Pulmonary artery endothelial cell (primary cell): Measurements from ENCODE around the gene TMIE. TPM values are rescaled to one million over a fixed set of nuclear protein-coding genes. Genes with fewer than 3 reads are reported as not detected.

ENCODE experiments used
- DNase-seq: peaks from one replicate; pipeline ENCODE4 v3.0.0-alpha.2; 2011; ENCODE audit warnings: low read depth, low spot score
- total RNA-seq: library from RNA; depleted of rRNA; stranded (reverse); fragments of >200 nt; gene quantifications from 2 replicates; pipeline ENCODE4 v1.2.3, GENCODE V29; 2014

Gene TMIE, protein sequence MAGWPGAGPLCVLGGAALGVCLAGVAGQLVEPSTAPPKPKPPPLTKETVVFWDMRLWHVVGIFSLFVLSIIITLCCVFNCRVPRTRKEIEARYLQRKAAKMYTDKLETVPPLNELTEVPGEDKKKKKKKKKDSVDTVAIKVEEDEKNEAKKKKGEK
- total RNA-seq, result 0.18 and 0.46 TPM in 2 replicates

DNA sequence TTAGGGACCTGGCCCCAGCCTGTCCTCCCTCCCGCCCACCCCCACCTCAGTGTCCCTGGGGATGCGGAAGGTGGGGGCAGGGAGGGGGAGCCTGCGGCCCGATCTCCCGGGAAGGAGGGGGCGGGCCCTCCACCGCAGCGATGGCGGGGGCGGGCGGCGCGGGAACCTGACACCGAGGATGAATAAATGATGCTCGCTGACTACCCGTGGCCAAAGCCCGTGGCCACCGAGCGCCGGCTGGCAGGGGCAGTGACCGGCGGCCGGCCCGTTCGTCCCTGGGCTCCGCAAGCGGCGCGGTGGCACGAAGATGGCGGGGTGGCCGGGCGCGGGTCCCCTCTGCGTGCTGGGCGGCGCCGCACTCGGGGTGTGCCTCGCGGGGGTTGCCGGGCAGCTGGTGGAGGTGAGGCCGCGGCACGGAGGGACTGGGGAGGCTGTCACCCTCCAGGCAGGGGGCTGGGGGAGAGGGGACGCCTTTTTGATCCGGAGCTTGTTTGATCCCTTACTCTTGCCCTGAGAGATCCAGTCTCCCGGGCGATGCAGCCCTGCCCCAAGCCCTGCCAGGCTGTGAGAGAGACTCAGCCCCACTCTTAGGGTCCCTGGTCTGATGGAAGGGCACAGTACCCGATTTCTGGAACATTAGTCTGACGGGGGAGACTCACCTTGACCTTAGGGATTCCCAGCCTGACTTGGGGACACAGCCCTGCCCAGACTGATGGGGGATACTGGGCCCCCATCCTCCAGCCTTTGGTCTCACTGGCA lies at the start of gene TMIE:
TMIE (plus strand) TSS at position 212 of the 759 bp plus-strand sequence; CDS start at position 308, 96 bp downstream.
- DNase-seq, result no peak

DNA sequence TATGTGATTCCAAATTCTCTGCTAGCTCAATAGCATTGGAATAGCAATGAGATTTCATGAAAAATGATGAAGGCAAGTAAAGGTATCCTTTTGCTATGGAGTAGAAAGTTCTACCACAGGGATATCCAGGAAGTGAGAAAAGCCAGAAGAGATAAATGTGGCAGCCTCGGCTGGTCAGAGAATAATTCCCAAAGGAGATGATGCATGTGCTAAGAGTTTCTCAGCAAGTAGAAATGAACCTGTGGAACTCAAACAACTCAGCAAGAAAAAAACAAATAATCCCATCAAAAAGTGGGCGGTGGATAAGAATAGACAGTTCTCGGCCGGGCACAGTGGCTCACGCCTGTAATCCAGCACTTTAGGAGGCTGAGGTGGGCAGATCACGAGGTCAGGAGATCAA lies 45.9 kb upstream of the TMIE start:
- DNase-seq, result no peak

DNA sequence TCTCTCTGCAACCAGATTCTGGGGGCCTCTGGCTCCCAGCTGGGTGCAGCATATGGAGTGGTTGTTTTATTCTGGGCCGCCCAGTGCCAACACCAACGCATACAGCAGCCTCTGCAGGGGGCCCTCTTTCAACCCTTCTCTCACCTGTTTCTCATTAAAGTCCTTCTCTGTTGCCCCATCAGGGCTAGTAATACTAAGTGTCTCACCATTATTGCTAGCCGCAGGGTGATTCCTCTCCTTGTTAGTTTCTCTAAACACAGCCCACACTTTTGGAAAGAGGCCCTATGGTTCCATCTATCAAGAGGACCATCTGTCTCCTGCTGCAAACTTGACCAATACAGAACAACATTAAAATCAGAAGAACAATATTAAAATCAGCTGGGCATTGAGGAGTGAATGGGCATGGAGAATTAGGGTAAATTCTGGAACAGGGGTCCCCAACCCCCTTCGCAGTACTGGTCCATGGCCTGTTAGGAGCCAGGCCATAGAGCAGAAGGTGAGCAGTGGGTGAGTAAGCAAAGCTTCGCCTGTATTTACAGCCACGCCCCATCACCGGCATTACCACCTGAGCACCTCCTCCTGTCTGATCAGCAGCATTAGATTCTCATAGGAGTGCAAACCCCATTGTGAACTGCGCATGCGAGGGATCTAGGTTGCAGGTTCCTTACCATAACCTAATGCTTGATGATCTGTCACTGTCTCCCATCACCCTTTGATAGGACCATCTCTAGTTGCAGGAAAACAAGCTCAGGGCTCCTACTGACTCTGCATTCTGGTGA lies 44.2 kb upstream of the TMIE start:
- DNase-seq, result no peak

DNA sequence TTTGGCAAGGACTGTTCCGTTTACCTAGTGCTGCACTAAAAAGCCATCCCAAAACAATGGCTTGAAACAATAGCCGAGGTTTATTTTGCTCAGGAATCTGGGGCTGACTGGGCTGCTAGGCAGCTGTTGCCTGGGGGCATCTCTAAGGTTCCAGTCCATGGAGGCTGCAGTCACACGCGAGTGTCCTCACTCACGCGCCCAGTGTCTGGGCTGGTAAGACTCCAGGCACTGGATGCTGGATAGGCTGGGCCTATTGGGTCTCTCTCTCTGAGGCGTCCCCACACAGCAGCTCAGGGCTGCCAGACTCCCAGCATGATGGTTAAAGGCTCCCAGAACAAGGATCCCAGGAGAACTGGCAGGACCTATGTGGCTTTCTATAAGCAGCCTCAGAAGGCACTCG lies 41.9 kb upstream of the TMIE start:
- no peak for DNase-seq

DNA sequence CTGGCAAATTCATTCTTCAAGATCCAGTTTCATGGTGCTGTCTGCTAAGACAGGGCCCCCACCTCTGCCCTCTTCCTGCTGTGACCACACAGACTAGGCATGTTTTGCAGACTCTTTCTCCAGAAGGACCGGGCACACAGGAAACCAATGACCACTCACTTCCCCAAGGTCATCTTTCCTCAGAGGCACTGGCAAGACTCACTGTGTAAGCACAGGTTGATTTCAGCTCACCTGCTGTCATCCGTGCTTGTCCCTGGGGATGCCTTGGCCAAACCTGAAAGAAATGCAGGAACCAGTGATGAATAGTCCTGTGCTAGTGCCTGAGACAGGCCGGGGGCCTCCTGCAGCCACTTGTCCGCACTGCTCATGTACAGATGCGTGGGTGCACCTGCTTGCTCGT lies 41.2 kb upstream of the TMIE start:
- DNase-seq, result no peak

DNA sequence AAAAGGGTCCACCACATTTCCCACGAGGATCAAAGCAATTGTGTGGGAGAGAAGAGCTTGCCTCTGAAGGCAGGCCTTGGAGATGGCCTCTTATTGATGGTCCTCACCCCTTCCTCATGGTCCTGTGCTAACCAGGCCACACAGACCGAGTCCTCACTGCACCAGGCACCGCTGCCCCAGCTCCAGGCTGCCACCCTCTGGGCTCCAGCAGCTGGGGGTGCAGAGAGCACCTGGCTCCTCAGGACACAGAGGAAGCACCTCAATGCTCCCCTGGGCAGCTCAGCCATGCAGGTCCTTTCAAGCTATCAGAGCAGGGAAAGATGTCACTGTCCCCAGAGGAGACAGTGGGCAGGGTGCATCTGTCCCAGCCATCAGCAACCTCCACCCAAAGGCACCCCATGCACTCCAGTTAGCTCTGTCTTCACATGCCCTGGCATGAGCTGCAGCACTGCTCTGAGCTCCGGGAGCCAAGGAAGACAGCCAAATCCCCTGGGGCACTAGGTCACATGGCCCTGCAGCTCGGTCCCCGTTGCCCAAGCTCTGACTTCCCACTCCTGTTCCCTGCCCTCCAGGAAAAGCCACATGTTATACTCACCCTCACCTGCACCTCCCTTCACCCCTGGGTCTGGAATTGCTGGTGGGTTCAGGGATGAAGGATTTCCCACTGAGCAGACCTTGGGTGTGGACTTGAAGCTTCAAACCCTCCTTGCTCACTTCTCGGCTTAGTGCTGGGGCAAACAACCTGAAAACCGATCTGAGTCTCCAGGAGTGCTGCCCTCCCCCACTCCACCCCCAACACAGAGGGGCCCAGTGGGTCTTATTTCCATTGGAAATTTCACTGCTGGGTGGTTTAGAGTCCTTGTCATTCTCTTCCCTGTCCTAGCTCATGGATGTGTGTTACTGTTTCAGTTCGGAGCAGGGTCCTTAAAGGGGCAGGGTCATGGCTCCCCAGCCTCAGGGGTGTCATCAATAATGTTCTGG lies 40.4 kb upstream of the TMIE start:
- no peak for DNase-seq

DNA sequence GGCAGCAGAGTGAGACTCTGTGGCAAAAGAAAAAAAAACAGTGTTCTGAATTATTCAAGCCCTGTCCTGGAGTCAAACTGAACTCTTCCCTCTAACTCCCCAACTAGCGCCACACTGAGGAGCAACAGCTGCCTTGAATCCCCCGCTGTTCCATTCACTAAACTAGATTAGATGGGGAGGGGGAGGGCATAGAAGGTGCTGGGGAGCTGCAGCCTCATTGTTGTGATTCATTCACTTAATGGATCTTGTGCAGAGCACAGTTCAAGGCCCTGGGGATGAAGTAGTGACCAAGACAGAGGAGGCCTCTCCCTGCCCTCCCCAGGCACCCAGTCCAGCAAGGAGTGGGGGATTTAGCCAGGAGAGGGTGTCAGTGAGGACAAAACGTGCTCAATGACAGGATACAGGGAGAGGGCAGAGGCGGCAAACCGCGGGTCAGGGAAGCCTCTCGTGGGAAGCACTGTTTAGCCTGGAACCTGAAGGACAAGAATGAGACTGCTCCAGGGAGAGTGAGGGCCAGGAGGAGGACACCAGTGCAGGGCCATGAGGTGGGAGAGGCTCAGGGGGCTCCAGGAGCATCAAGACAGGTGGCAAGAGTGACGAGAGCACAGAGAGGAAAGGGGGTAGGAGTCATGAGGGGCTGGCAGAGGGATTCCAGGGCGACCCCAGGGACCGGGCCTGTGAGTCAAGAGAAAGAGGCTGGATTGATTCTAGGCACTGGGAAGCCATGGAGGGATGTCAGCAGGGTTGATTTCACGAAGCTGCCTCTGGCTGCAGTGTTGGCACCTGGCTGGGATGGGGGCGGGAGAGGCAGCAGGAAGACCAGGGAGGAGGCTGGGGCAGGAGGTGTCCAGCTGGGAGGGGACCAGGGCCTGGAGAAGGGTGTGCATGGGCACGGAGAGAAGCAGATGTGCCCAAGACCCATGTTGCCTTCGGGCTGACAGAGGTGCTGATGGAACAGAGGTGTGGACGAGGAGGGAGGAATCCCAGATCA lies 39.1 kb upstream of the TMIE start:
- DNase-seq, result no peak

DNA sequence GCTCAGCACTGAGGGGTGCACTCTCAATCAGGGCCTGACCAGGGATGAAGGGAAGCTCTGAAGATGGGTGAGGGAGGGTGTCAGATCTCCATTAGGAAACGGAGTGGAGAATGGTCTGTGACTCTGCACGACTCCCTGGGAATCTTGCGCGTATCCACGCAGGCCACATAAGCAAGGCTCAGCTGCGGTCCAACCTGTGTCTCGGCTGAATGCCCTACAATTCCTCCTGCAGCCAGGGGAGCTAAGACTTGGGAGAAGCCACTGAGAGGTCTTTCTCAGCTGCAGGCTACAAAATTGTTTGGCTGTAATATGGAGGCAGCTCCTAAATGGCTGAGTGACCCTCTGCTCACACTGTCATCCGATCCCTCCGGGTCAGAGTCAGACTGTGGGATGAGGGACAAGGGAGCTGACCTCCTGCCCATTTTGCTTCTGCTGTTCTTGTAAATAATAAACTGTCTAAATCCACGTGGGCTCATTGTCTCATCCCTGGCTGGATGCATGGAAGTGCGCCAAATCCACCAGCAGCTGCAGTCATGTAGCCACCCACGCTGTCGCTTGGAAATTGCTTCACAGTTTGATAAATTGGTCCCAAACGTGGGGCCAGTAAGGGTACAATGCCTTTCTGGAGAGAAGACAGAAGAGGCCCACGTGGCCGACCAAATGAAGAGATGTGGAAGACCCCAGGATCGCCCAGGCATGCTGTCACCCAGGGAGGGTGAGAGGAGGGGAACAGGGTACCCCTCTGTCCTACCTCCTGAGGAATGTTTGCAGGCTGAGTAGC lies 38.2 kb upstream of the TMIE start:
- no peak for DNase-seq

DNA sequence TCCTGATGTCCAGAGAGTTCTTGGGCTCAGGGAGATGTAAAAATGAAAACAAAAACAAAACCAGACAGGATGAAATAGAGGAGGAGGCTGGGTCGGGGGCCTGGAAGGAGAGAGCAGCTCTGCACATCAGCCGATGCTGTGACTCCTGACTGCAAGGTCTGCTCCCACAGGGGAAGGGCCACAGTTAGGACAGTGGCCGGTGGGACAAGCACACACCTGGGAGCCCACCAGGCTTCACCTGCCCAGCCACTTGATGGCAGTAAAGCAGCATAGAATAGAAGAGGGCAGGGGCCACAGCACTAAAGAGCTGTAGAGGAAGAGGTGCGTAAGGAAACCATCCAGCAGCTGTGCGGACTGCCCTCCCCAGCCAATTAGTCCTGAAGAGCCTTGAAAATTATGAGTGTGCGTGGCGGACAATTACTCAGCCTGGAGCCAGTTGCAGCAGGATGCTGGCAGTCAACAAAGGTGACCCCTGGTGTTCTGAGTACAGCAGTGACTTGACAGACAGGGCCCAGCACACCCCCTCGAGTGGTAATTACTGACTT lies 37.5 kb upstream of the TMIE start:
- DNase-seq, result peak; percentile 17

DNA sequence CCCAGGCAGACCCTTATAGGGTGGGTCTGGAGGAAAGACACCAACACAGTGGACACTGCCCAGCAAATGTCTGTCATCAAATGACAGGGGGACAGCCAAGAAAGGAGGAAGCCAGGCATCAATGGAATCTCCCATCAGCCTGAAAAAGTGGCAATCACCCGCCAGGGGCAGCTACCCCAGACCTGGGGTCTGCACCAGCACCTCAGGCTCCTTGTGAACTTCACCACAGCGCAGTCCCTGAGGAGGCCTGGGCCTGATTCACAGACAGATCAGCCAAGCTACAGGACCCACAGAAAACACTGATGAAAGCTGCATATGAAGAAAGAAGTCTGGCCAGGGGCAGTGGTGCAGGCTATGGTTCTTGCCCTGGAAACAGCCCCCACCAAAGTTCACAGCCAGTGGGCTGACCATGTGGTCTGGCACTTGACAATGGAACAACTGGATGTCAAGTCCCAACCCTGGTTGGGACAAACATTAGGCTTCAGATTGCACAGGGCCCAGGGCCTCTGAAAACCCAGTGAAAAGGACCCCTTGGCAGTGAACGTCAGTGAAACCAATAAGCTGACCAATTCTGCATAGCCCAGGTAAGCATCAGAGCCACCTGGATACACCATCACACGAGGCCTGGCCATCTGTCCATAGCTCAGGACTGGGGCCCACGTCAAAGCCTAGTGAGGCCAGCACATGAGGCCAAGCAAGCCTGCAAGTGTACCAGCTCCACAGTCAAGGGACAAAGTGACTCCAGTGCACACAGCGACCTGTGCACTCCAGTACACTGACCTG lies 36.8 kb upstream of the TMIE start:
- no peak for DNase-seq

DNA sequence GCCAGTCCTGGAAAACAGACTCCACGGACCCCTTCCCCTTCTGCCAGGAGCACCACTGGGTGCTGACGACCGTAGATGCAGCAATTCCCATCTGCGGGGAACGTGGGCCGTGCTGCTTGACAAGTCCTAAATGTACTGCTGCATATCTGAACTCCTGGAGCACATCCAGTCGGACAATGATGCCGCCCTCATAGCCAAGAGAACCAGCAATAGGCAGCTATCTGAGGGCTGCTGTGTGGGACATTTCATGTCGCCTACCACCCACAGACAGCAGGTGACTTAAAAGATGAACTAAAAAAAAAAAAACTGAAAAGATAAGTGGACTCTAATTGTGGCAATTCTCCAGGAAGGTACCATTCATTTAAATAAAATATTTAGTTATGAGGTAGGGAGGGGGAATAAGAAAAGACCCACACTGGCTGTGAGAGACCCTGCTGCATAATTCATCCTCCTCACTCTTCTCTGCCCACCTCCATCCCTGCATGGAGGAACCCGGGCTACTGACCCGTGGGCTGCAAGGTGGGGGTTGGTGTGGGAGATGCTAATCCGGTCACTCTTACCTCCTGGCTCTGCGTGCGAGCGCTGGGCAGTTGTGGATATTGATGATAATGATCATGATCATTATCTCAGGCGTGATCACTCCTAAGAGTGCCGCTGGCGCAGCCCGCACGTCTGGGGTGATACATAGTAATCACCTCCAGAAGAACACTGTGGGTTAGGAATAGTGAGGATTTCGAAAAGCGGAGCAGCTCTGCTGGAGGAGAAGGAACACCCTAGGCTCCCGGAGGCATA lies 36.0 kb upstream of the TMIE start:
- no peak for DNase-seq

DNA sequence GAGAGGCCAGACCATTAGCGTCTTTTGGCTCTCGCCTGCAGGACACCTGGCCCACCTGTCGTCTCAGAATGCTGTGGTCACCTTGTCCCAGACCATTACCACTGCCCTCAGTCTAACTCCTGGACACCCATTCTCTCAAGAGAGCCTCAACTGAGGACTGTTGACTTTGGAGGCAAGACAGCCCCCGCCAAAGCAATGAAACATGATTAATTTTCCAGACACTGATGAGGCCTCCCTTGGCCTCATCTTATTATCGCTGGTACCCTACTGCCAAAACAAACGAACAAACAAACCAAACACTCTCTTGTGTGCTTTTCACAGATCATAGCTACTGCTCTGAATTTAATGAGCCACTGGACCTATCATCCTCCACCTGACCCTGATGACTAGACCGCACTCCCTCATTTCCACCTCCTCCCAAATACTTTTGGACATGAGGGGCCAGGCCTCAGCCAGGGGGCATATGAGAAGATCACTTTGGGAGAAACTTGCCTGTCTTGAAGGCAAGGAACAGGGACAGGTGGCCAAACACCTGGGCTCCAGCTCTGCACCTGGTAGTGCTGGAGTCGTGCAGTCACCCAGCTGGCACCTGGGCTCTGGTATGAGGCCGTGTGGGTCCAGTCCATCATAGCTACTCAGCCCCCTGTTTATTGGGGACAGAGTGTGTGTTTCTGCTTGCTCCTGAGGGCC lies 35.3 kb upstream of the TMIE start:
- DNase-seq, result no peak

DNA sequence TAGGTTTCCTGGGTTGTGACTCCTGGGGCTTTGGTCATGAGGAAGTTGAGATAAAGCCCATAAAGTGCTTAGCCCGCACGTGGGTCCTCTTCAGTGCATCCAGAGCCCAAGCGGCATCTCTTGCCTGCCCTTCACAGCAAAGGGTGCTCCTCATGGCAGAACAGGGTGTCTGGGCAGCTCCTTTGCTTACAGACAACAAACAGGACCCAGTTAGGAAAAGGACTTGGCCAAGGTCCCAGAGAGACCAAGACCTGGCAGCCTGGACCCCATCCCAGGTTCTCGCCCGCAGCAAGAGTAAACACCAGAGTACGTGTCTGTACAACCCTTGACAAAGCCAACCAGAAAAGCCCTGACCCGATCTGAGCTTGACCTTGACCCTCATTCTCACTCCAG lies 34.7 kb upstream of the TMIE start:
- DNase-seq, result no peak

DNA sequence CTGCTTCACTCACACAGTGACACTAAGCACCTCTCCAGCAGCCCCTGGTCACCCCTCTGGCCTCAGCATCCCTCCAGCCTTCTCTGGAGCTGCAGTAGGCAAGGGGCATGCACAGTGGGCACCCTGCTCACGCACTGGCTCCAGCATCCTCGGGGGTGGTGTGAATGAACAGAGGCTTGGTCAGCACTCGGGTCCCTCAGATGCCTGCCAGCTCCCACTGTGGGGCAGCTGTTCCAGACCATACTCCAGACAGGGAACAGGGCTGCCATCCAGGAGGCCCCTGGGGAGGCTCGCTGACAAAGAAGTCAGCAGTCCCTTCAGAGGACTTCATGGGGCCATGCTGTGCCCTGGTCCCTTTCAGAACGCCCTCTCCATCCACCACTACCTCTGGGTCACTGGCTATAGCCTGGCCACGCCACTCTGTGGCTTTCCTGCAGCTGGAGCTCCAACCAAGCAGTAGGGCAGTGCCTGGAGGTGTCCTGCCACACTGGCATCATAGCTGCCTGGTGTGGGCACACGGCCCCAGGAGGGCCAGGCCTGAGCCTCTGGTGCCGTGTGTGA lies 34.1 kb upstream of the TMIE start:
- DNase-seq, result no peak

DNA sequence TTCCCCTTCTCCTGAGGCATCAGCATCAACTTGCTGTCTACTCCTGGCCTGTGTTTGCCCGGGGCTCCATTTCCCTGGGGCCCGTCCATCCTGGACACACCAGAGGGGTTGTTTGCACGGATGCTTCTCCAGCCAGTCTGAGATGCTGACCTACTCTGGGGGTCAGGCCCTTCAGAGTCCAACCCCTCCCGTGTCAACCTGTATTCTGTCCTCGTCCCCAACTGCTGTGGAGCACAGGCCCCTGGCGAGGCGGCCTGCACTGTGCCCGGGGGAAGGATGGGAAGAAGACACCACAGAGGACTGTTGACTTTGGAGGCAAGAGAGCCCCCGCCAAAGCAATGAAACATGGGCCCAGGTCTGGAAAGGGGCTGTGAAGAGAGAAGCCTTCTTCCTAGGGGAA lies 33.5 kb upstream of the TMIE start:
- DNase-seq, result no peak

DNA sequence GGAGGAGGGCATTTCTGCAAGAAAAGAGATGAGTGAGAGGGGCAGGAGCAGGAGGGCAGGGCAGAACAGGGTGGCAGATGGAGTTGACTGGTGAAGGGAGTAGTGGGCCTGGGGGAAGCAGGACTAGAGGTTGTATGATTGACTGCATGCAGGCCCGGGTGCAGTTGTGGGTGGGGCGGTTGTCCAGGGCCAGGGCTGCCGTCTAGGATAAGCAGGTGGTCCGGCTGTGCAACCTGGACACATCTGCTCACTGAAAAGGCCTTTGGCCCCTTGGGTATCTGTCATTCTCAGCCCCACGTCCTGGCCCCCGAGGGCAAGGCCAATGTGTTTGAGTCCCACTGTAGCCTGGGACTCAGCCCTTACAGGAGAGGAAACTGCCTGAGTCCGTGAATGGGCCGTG lies 33.1 kb upstream of the TMIE start:
- no peak for DNase-seq

DNA sequence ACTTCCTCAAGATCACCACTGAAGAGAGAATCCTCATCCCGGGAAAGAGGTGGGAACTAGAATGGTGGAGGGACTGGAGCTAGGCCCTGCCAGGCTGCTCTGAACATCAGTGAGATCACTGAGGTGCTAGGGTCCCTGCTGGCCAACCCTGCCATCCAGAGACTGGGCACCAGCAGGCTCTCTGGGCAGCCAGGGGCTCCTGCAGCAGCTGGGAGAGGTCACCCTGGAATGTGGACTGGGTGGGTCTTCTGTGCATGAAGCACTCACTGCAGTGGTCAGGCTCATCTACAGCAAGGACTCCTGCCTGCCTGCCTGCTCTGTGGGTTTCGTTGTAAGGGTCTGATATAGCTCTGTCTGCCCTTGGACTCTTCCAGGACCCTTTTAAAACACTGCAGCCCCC lies 32.6 kb upstream of the TMIE start:
- no peak for DNase-seq
